Astrocyte (in vitro differentiated cells and primary cell): ENCODE results near the gene CIB2. TPM values are rescaled to one million over a fixed set of nuclear protein-coding genes. Genes with fewer than 3 reads are reported as not detected.

Source experiments
- DNase-seq: peaks from one replicate; pipeline ENCODE4 v3.0.0-alpha.2; 2010; ENCODE audit warnings: low read depth
- FAIRE-seq: peaks from 2 replicates; lab custom pipeline; 2011; peaks lifted over from hg19 to GRCh38; lab: Jason Lieb, UNC
- H2AFZ ChIP-seq: 2 replicates; pipeline ENCODE4 v1.6.0; 2012; ENCODE audit warnings: low read depth, low read length, inconsistent platforms
- H3K27ac ChIP-seq: 2 replicates; pipeline ENCODE4 v1.5.1; 2011; ENCODE audit warnings: low read depth, low read length, inconsistent platforms
- H3K27me3 ChIP-seq: 2 replicates; pipeline ENCODE4 v1.6.0; 2011; ENCODE audit warnings: low read length, inconsistent platforms; ENCODE audit not compliant: insufficient read depth
- H3K36me3 ChIP-seq: 2 replicates; pipeline ENCODE4 v1.5.1; 2011; ENCODE audit warnings: low read length, inconsistent platforms; ENCODE audit not compliant: insufficient read depth
- H3K4me1 ChIP-seq: 2 replicates; pipeline ENCODE4 v1.5.1; 2011; ENCODE audit warnings: low read length, inconsistent platforms; ENCODE audit not compliant: insufficient read depth
- H3K4me2 ChIP-seq: 2 replicates; pipeline ENCODE4 v1.6.0; 2012; ENCODE audit warnings: low read length, inconsistent platforms
- H3K4me3 ChIP-seq: 2 replicates; pipeline ENCODE4 v1.5.1; 2011; ENCODE audit warnings: low read depth, mild to moderate bottlenecking, low read length, inconsistent platforms; ENCODE audit not compliant: insufficient read depth
- H3K79me2 ChIP-seq: 2 replicates; pipeline ENCODE4 v1.6.0; 2012; ENCODE audit warnings: mild to moderate bottlenecking, low read length, inconsistent platforms; ENCODE audit not compliant: insufficient read depth
- H3K9ac ChIP-seq: 2 replicates; pipeline ENCODE4 v1.6.0; 2012; ENCODE audit warnings: mild to moderate bottlenecking, low read length, inconsistent platforms
- H3K9me3 ChIP-seq: 2 replicates; pipeline ENCODE4 v1.5.1; 2012; ENCODE audit warnings: low read depth, mild to moderate bottlenecking, low read length, inconsistent platforms; ENCODE audit not compliant: insufficient read depth
- H4K20me1 ChIP-seq: 2 replicates; pipeline ENCODE4 v1.6.0; 2012; ENCODE audit warnings: low read length, inconsistent platforms; ENCODE audit not compliant: insufficient read depth
- H3K27ac Mint-ChIP-seq: one replicate; pipeline ENCODE4 v1.8.0; 2021; ENCODE audit warnings: mild to moderate bottlenecking, mixed read lengths; ENCODE audit not compliant: unreplicated experiment
- H3K27me3 Mint-ChIP-seq: one replicate; pipeline ENCODE4 v1.8.0; 2021; ENCODE audit warnings: low read depth, mixed read lengths; ENCODE audit not compliant: unreplicated experiment
- H3K36me3 Mint-ChIP-seq: one replicate; pipeline ENCODE4 v1.8.0; 2021; ENCODE audit warnings: low read depth, mixed read lengths; ENCODE audit not compliant: unreplicated experiment
- H3K4me1 Mint-ChIP-seq: one replicate; pipeline ENCODE4 v1.8.0; 2021; ENCODE audit warnings: low read depth, mixed read lengths; ENCODE audit not compliant: unreplicated experiment
- H3K4me3 Mint-ChIP-seq: one replicate; pipeline ENCODE4 v1.8.0; 2021; ENCODE audit warnings: mild to moderate bottlenecking, moderate library complexity, mixed read lengths; ENCODE audit not compliant: unreplicated experiment
- H3K9me3 Mint-ChIP-seq: one replicate; pipeline ENCODE4 v1.8.0; 2021; ENCODE audit warnings: mild to moderate bottlenecking, mixed read lengths; ENCODE audit not compliant: unreplicated experiment
- EZH2 ChIP-seq: IDR thresholded peaks from 2 replicates; pipeline ENCODE4 v1.6.1; 2012; ENCODE audit warnings: mild to moderate bottlenecking, low read length, inconsistent platforms; ENCODE audit not compliant: insufficient read depth
- total RNA-seq: library from RNA; stranded (reverse); gene quantifications from 2 replicates; pipeline ENCODE4 v1.2.1, GENCODE V29; 2021
- TF ChIP-seq, protein P1 (sequence below): IDR thresholded peaks from 2 replicates; pipeline ENCODE4 v1.5.1; 2011; ENCODE audit warnings: low read depth, mild to moderate bottlenecking, inconsistent platforms, low read length, moderate library complexity; ENCODE audit not compliant: insufficient read depth

CIB2 gene
- total RNA-seq, 1 donor from 2014 or later: 7.4 TPM

- H3K4me1 Mint-ChIP-seq: no peaks in the 10 kb centered on the region
- Histone ChIP-seq H3K9me3 (no peaks in the 10 kb centered on the region), H2AFZ (no peak overlapping the region), H3K27me3 (no peaks in the 10 kb centered on the region), H3K79me2 (peaks cover under 1% of the 10 kb centered on the region), H3K4me3 (no peak overlapping the region), H3K36me3 (no peaks in the 10 kb centered on the region), H3K9ac (no peak overlapping the region), H3K4me1 (no peaks in the 10 kb centered on the region), H3K4me2 (no peak overlapping the region), H4K20me1 (no peaks in the 10 kb centered on the region), H3K27ac (no peak overlapping the region)
- DNase-seq (no peak), FAIRE-seq (no peak)
- H3K36me3 Mint-ChIP-seq: no peaks in the 10 kb centered on the region
- TF ChIP-seq, protein P1, sequence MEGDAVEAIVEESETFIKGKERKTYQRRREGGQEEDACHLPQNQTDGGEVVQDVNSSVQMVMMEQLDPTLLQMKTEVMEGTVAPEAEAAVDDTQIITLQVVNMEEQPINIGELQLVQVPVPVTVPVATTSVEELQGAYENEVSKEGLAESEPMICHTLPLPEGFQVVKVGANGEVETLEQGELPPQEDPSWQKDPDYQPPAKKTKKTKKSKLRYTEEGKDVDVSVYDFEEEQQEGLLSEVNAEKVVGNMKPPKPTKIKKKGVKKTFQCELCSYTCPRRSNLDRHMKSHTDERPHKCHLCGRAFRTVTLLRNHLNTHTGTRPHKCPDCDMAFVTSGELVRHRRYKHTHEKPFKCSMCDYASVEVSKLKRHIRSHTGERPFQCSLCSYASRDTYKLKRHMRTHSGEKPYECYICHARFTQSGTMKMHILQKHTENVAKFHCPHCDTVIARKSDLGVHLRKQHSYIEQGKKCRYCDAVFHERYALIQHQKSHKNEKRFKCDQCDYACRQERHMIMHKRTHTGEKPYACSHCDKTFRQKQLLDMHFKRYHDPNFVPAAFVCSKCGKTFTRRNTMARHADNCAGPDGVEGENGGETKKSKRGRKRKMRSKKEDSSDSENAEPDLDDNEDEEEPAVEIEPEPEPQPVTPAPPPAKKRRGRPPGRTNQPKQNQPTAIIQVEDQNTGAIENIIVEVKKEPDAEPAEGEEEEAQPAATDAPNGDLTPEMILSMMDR: no peak
- TF ChIP-seq EZH2: no peak
- H3K27ac Mint-ChIP-seq: no peak overlapping the region
- no peak overlapping the region for H3K4me3 Mint-ChIP-seq
- peaks cover 17% of the 10 kb centered on the region for H3K27me3 Mint-ChIP-seq
- H3K9me3 Mint-ChIP-seq: no peaks in the 10 kb centered on the region
Observed at GRCh38 chr15:78082106-78082742, 49.0 kb downstream of the CIB2 start.

GRCh38 chr15:78080088-78080460, 51.2 kb downstream of the CIB2 start:
- peaks cover 13% of the 10 kb centered on the region for H3K27me3 Mint-ChIP-seq
- H3K79me2 ChIP-seq: peaks cover 14% of the 10 kb centered on the region
- H3K4me1 Mint-ChIP-seq: peaks cover 9% of the 10 kb centered on the region
- H3K4me2 ChIP-seq: no peak overlapping the region
- H3K36me3 ChIP-seq: no peaks in the 10 kb centered on the region
- H3K9me3 Mint-ChIP-seq: no peaks in the 10 kb centered on the region
- no peak overlapping the region for H3K9ac ChIP-seq
- no peaks in the 10 kb centered on the region for H3K9me3 ChIP-seq
- H3K4me3 Mint-ChIP-seq: no peak overlapping the region
- no peak overlapping the region for H3K27ac ChIP-seq
- FAIRE-seq (no peak), DNase-seq (no peak)
- H3K4me3 ChIP-seq: no peak overlapping the region
- H4K20me1 ChIP-seq: peaks cover 2% of the 10 kb centered on the region
- H3K27ac Mint-ChIP-seq: no peak overlapping the region
- no peaks in the 10 kb centered on the region for H3K36me3 Mint-ChIP-seq
- no peak overlapping the region for H2AFZ ChIP-seq
- no peaks in the 10 kb centered on the region for H3K27me3 ChIP-seq
- H3K4me1 ChIP-seq: peaks cover 16% of the 10 kb centered on the region
- TF ChIP-seq, protein P1: no peak
- TF ChIP-seq EZH2: no peak

GRCh38 chr15:78079298-78080087, 51.8 kb downstream of the CIB2 start:
- Histone ChIP-seq H3K9me3 (no peaks in the 10 kb centered on the region), H3K27me3 (no peaks in the 10 kb centered on the region), H3K4me1 (peaks cover 19% of the 10 kb centered on the region), H3K27ac (no peak overlapping the region), H3K79me2 (peaks cover 20% of the 10 kb centered on the region), H4K20me1 (peaks cover 5% of the 10 kb centered on the region), H3K4me3 (no peak overlapping the region), H3K9ac (no peak overlapping the region), H3K4me2 (no peak overlapping the region), H3K36me3 (no peaks in the 10 kb centered on the region), H2AFZ (no peak overlapping the region)
- DNase-seq (no peak), FAIRE-seq (no peak)
- H3K36me3 Mint-ChIP-seq: no peaks in the 10 kb centered on the region
- TF ChIP-seq, protein P1: no peak
- TF ChIP-seq EZH2: no peak
- H3K27me3 Mint-ChIP-seq: peaks cover 7% of the 10 kb centered on the region
- no peak overlapping the region for H3K27ac Mint-ChIP-seq
- no peaks in the 10 kb centered on the region for H3K9me3 Mint-ChIP-seq
- H3K4me1 Mint-ChIP-seq: peaks cover 9% of the 10 kb centered on the region
- no peak overlapping the region for H3K4me3 Mint-ChIP-seq
